GM21723 (cell line): ENCODE data around the gene ADARB2.
"Not testable (repeated sequence)": the region's sequence is repeated elsewhere in the genome, so short reads cannot be mapped to it uniquely, and the experiment has no call there.

Experiments
- ATAC-seq: cut with Tn5 transposase; IDR thresholded peaks from one replicate; pipeline ENCODE4 v1.9.1; 2021; ENCODE audit warnings: mild to moderate bottlenecking, moderate library complexity; ENCODE audit not compliant: unreplicated experiment

Gene ADARB2

GRCh38 chr10:1402016-1402770 is 335.1 kb downstream of the ADARB2 start:
- ATAC-seq, result no peak

GRCh38 chr10:1401071-1401965 is 336.0 kb downstream of the ADARB2 start:
- ATAC-seq, result no peak

DNA sequence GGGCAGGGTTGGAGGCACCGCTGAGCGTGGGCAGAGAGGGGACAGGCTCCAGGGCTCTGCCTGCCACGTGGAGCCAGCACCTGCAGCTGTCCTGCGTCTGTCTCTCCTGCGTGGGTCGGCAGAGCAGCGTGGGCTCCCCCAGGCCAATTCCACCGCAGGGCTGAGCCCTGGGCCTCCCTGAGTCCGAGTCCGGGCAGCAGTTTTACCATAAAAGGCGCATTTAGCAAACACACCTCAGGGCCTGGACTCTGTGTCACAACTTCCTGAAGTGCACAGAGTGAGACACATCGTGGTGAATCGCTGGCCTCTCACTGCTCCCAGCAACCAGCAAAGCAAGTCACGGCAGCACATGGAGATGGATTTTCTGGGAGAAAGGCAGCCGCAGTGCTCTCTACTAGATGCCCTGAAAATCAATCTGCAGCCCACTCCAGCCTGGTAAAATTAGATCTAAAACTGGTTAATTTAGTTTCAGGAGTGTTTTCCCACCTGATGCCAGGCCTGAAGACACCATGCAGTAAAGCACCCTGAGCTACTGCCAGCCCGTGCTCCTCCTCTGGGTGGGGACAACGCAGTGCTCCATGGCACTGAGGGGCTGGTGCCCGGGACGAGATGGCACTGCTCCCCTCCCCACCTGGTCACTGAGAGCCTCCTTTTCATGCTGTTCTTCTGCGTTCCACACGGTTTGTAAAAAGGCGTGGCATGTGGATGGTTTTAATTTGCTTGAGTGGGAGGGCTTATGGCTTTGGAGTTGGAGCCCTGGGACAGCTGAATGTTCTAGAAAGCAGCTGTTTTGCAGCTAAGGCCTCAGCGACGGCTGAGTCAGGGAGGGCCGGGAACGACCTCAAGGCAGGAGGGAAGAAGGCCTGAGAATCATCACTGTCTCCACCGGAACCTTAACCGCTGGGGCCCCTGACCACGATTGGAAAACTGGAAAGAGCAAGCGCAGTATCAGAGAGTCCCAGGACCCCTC is 336.9 kb downstream of the ADARB2 start:
- ATAC-seq, result no peak

DNA sequence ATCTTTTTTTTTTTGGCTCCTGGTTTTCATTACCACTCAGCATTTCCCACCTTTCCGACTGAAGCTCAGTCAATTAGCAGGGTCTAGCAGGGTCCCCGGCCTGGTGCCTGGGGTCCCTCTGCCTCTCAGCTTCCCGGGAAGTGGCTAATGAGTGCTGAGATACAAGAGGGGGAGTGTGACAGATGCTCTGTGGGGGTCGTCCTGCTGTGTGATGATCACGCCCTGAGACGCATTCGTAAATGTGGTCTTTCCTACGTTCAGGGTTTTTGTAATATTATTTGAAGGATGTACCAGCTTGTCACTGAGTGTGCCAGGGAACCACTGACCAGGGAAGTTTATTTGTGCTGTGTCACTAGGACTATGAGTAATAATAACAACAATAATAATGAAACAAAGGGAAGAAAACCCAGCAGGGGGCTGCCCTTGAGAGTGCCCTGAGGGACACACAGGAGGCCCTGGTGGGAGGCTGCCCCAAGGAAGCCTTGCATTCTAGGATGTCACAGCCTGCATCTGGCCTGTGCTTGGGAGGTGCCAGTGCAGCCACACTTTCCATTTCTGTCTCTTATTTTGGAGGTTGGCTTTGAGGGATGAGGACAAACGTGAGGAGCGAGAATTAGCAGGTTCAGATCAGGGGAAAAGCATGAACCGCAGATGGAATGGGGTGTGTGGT is 337.8 kb downstream of the ADARB2 start:
- no peak for ATAC-seq

DNA sequence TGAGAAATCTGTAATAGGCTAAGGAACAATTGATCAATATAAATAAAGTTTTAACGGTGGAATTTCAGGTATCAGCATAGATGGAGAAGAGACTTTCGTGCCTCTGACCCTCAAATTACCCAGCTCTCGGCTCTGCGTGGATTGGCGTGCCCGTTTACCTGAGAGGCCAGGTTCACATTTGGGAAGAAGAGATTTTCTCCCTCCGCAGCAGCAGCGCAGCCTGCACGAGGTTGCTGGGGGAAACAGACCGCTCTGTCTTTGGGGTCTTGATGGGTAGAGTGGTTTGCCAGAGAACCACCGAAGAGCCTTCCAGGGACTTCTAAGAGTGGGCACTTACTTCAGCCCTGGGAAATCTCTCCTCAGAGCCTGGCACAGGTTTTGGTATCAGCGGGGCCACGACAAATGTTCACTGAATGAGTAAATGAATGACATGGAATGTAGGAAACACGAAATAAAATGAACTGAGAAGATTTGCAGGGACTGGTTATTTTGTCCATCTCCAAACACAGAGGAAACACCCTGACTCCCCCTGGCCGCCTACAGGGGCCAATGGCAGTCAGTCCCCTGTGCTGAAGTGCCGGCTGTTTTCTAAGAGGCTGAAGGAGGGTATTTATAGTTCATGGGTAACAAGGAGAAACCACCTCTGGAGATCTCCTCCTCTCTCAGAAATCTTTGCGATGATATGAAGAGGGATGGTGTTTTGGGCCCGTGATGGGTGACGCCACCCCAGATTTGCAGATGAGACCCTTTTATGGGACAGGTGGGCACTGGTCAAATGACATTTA is 338.5 kb downstream of the ADARB2 start:
- ATAC-seq, result no peak

DNA sequence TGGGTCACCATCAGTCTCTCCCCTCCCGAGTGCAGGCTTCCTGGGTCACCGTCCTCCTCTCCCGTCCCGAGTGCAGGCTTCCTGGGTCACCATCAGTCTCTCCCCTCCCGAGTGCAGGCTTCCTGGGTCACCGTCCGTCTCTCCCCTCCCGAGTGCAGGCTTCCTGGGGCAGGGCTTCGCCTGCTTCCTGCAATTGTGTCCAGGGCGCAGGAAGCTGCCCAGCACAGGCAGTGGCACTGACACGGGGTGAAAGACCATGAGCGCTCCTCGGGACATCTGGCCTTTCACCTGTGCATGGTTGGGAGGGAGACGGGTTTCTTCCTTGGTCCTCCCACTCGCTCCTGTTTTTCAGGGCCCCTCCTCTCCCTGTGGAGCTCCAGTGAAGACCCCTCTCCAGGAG is 339.2 kb downstream of the ADARB2 start:
- ATAC-seq, result not testable (repeated sequence)

GRCh38 chr10:1396297-1396635 is 341.1 kb downstream of the ADARB2 start:
- ATAC-seq, result no peak

GRCh38 chr10:1395481-1396296 is 341.6 kb downstream of the ADARB2 start:
- ATAC-seq, result no peak

- no peak for ATAC-seq
Observed at GRCh38 chr10:1395025-1395480, 342.3 kb downstream of the ADARB2 start.

- ATAC-seq, result no peak
Observed at GRCh38 chr10:1394155-1394912, 343.0 kb downstream of the ADARB2 start.

DNA sequence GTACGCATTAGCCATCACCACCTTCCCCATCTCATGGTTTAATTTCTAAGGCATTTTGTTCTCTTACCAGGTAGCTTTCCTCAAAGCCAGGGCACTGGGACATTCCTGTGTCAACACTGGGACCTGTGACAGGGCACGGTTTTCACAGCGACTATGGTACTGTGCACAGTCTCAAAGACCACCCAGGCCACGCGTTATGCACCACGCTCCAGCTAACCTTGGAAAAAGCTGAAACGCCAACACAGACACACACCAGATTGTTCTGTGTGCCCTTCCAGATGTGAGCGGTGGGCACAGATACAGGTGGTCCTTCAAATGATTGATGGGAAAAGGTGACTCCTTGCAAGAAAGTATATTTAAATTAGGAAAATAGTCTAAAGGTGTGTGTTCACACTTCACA is 343.8 kb downstream of the ADARB2 start:
- ATAC-seq, result no peak

- no peak for ATAC-seq
Observed at GRCh38 chr10:1392127-1392526, 345.2 kb downstream of the ADARB2 start.

DNA sequence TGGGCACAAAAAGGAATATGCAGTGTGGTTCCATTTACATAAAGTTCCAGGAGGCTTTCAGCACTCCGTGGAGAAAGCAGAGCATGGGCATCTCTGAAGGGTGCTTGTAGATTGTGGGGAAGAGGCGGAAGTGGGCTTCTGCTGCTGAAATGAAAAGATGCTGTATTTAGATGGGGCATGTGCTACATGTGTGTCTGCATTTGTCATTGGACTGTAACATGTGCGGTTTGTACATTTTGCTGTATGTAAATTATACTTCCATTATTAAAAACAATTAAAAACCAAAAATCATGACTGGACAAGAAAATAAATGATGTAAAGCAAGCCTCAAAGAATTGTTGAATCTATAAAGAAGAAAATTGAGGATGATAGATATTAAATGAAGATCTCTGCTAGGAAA is 347.1 kb downstream of the ADARB2 start:
- no peak for ATAC-seq

GRCh38 chr10:1384026-1384425 is 353.3 kb downstream of the ADARB2 start:
- ATAC-seq, result no peak

DNA sequence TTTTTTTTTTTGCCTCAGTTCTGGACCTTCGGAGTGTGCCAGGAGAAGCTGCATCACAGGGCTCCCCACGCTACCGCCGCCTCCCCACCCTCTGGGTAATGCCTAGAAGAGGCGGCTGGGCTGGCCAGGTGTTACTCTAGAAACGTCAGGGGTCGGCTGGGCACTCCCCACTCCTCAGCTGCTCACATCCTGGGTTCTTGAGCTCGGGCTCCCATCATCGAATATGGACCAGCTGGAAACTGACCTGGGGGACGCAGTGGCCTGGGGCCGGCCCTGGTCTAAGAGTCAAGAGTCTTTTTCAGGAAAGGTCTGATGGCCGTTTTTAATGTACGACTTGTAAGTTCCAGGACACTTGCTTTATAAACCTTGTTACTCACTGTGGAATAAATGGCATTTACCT is 354.6 kb downstream of the ADARB2 start:
- ATAC-seq, result no peak

GRCh38 chr10:1381339-1381738 is 356.0 kb downstream of the ADARB2 start:
- no peak for ATAC-seq

DNA sequence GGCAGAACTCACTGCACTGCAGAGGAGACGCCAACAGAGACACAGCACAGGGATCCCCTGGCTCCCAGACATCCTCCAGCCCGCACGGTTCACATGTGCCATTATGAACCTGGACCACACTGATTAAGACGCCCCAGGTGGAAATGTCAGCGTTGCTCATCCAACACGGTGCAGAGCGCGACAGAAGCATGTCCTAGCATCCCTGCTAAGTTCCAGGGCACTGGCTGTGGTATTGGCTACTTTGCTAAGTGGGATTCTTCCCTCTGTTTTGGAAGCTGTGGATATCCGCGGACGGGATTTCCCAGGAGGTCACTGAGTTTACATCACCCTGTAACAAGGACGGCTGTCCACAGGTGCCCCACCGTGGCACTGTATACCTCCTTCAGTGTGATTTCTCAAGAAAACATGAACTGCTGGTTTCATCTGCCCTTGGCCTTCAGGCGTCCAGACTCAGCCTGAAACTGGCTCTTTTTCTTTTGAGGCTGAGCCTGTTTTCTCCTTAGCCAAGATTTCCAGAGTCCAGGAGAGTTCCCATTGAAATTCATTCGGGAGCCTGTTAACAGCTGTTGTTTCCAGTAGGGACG is 357.1 kb downstream of the ADARB2 start:
- no peak for ATAC-seq

DNA sequence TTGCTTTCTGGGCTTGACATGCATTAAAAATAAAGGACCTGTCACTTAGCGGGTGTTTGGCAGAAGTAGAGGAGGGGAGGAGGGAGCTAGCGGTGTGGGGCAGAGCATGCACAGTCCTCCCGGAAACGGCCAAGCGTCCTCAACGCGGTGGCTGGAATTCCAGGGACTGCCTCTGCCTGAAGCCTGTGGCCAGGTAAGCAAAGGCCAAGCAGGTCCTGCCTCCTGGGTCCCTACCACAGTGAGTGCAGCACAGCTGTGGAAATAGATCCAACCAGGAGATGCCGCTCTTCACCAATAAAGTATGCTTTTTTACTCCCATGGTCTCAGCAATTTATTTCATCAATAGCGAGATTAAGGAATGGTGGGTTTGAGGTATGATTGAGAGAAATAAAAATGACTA is 357.7 kb downstream of the ADARB2 start:
- no peak for ATAC-seq
